Measurements from ENCODE around the gene RASL10A. TPM values are rescaled to one million over a fixed set of nuclear protein-coding genes. Genes with fewer than 3 reads are reported as not detected.

The RASL10A gene
- total and polyA plus RNA-seq, 9 of the 15 experiments (the other 6 are each of a cell fraction or from before 2014, with no cell fraction given): 0.17 to 1.2 (median 0.45) TPM; not detected in 3

GRCh38 chr22:29265929-29266328 is 49.6 kb downstream of the RASL10A start:
- Histone ChIP-seq H3K4me2 (ENCODE audit: insufficient read depth, low read length) (peak overlapping the region; percentile 96), H3K9ac (ENCODE audit: insufficient read depth in 1 of 2, low read depth in 2 of 2, low read length in 2 of 2) (peak overlapping the region; percentile 100), H3K79me2 (ENCODE audit: control insufficient read depth, insufficient read depth, low read length) (peaks cover 54% of the 10 kb centered on the region), H4K20me1 (replicated peaks; ENCODE audit: control insufficient read depth, insufficient read depth, low read length) (peaks cover 24% of the 10 kb centered on the region), H3K27ac (ENCODE audit: extremely low read depth, low read depth, low read length) (peak overlapping the region; percentile 100), H3K4me3 (peak overlapping the region; percentile 91; the same call in 1 of the 2 replicates), H3K9me3 (replicated peaks; ENCODE audit: control insufficient read depth, insufficient read depth, low read depth, low read length) (no peaks in the 10 kb centered on the region), H3K27me3 (ENCODE audit: control insufficient read depth in 2 of 2, insufficient read depth in 2 of 2, low read length in 2 of 2) (no peaks in the 10 kb centered on the region), H3K36me3 (ENCODE audit: control insufficient read depth, insufficient read depth, low read length) (peaks cover 51% of the 10 kb centered on the region), H3K9me1 (ENCODE audit: control insufficient read depth, insufficient read depth, low read length) (peaks cover 3% of the 10 kb centered on the region), H3K4me1 (replicated peaks in 1 of 2; ENCODE audit: control insufficient read depth in 2 of 2, insufficient read depth in 2 of 2, low read length in 2 of 2) (peaks cover 24 to 26% of the 10 kb centered on the region in 2 experiments; a peak in 4 of 5 replicates), H2AFZ (ENCODE audit: low read depth, low read length) (no peak overlapping the region)
- ATAC-seq: no peak
- TF ChIP-seq ZNF77 (CRISPR knock-in tag; IDR thresholded peaks at IDR 0.05) (no peak), KDM4B (IDR thresholded peaks at IDR 0.05; ENCODE audit: borderline replicate concordance in 2 of 2, low read depth in 1 of 2) (no peak), CTCFL (IDR thresholded peaks at IDR 0.05; ENCODE audit: borderline replicate concordance, insufficient read depth, low read depth, low read length, poor library complexity, severe bottlenecking) (no peak), SRSF3 (IDR thresholded peaks at IDR 0.05; ENCODE audit: insufficient read depth, low read length) (no peak), HNRNPLL (IDR thresholded peaks at IDR 0.05; ENCODE audit: low read depth, low read length, poor library complexity, severe bottlenecking) (no peak), RHOXF2B (CRISPR knock-in tag; conservative IDR thresholded peaks at IDR 0.05) (no peak), ZNF134 (CRISPR knock-in tag; conservative IDR thresholded peaks at IDR 0.05) (no peak), ZNF668 (CRISPR knock-in tag; IDR thresholded peaks at IDR 0.05) (no peak)
- TF ChIP-seq, protein P1, sequence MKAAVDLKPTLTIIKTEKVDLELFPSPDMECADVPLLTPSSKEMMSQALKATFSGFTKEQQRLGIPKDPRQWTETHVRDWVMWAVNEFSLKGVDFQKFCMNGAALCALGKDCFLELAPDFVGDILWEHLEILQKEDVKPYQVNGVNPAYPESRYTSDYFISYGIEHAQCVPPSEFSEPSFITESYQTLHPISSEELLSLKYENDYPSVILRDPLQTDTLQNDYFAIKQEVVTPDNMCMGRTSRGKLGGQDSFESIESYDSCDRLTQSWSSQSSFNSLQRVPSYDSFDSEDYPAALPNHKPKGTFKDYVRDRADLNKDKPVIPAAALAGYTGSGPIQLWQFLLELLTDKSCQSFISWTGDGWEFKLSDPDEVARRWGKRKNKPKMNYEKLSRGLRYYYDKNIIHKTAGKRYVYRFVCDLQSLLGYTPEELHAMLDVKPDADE (conservative IDR thresholded peaks at IDR 0.05; ENCODE audit: control insufficient read depth, low read depth, low read length): no peak
- ChIA-PET CTCF (ENCODE audit: low intra/inter-chr PET ratio) (no interaction called here), POLR2A (interaction anchor here (0.8 to 2.9 kb wide), 3 partner anchors 11 to 270 kb away, joined by 3 to 9 read pairs (median 3); no protein-coding TSS in a partner anchor)
- intact Hi-C loops (cut with micrococcal nuclease) (loop anchor here (10.0 kb wide), 1 partner anchor 381 kb away; the partner anchor contains the start of gene ZNRF3), in situ Hi-C loops (cut with MboI) (no loop called here)
- no peak for FAIRE-seq
- 90% methylated on average over 3 of the region's 4 CpGs for WGBS (ENCODE audit: insufficient coverage, low coverage, missing lambda C conversion rate)
- no TSS peak for BruUV-seq (replicated peaks)
- DNase-seq (ENCODE audit: extremely low read depth in 1 of 4, low spot score in 3 of 4): no peak

Measured in K562 (cell line).